Stimulated activated CD8-positive, alpha-beta memory T cell treated with anti-CD3 and anti-CD28 coated beads, Interleukin-12 subunit alpha, Interleukin-12 subunit beta, amount 100 ng/mL, for 4 hours (primary cell): ENCODE results near the gene ASIC5.
"Not testable (repeated sequence)": the region's sequence is repeated elsewhere in the genome, so short reads cannot be mapped to it uniquely, and the experiment has no call there.

Source experiments
- DNase-seq: peaks from one replicate; pipeline ENCODE4 v3.0.0-alpha.2; 2020; ENCODE audit warnings: low read depth

ASIC5 gene

GRCh38 chr4:155800685-155801343, 65.3 kb downstream of the ASIC5 start:
- DNase-seq, result no peak

GRCh38 chr4:155799794-155800123, 66.3 kb downstream of the ASIC5 start:
- DNase-seq, result no peak

- DNase-seq, result no peak
Measured at GRCh38 chr4:155799116-155799793, 66.8 kb downstream of the ASIC5 start.

- not testable (repeated sequence) for DNase-seq
Measured at GRCh38 chr4:155797581-155797980, 68.5 kb downstream of the ASIC5 start.

GRCh38 chr4:155795991-155796390, 70.1 kb downstream of the ASIC5 start:
- no peak for DNase-seq

GRCh38 chr4:155794589-155795236, 71.4 kb downstream of the ASIC5 start:
- DNase-seq, result no peak

- DNase-seq, result no peak
Measured at GRCh38 chr4:155789982-155790381, 76.1 kb downstream of the ASIC5 start.

- DNase-seq, result no peak
Measured at GRCh38 chr4:155789391-155789790, 76.7 kb downstream of the ASIC5 start.

- no peak for DNase-seq
Measured at GRCh38 chr4:155787113-155787710, 78.9 kb downstream of the ASIC5 start.

GRCh38 chr4:155785828-155786227, 80.2 kb downstream of the ASIC5 start:
- no peak for DNase-seq

GRCh38 chr4:155784637-155785036, 81.4 kb downstream of the ASIC5 start:
- DNase-seq, result no peak

- DNase-seq, result no peak
Measured at GRCh38 chr4:155781249-155781831, 84.7 kb downstream of the ASIC5 start.

- no peak for DNase-seq
Measured at GRCh38 chr4:155780775-155781174, 85.3 kb downstream of the ASIC5 start.
